K562 (cell line): Measurements from ENCODE around the gene MTFR2. TPM values are rescaled to one million over a fixed set of nuclear protein-coding genes. Genes with fewer than 3 reads are reported as not detected.

Experiments used
- ARID2 ChIP-seq: fragments of 450-650 bp; IDR thresholded peaks from 2 replicates; pipeline ENCODE4 v1.6.1; 2017; ENCODE audit warnings: antibody characterized with exemption, mild to moderate bottlenecking
- CREB5 ChIP-seq: fragments of 250-450 bp; sonication (Bioruptor Pico); IDR thresholded peaks from 2 replicates; pipeline ENCODE4 v1.5.0; 2020; ENCODE audit warnings: mild to moderate bottlenecking
- ELF4 ChIP-seq: fragments of 450-650 bp; formaldehyde crosslinking; IDR thresholded peaks from 2 replicates; pipeline ENCODE4 v1.4.0; 2022; ENCODE audit warnings: missing genetic modification characterization
- ERF ChIP-seq: fragments of 450-650 bp; formaldehyde crosslinking; IDR thresholded peaks from 2 replicates; pipeline ENCODE4 v1.4.0; 2020; ENCODE audit warnings: mild to moderate bottlenecking, mixed read lengths
- HEY1 ChIP-seq: fragments of 250-450 bp; sonication (Bioruptor Pico); IDR thresholded peaks from 2 replicates; pipeline ENCODE4 v1.5.0; 2020; ENCODE audit warnings: mild to moderate bottlenecking, moderate library complexity, borderline replicate concordance
- MNT ChIP-seq, 2 experiments: fragments of 450-650 bp; conservative IDR thresholded peaks; 2 replicates each; pipeline ENCODE4 v1.6.1; 2017; ENCODE audit warnings: mild to moderate bottlenecking in 2 of 2, moderate library complexity in 2 of 2
- PHTF2 ChIP-seq: fragments of 250-450 bp; sonication (Bioruptor Pico); IDR thresholded peaks from 2 replicates; pipeline ENCODE4 v1.5.0; 2021; ENCODE audit warnings: mild to moderate bottlenecking
- PRMT5 ChIP-seq: sonication (generic); formaldehyde crosslinking; IDR thresholded peaks from 2 replicates; pipeline ENCODE4 v1.5.0; 2020; ENCODE audit warnings: missing genetic modification reagents
- SREBF2 ChIP-seq: sonication (generic); formaldehyde crosslinking; IDR thresholded peaks from 2 replicates; pipeline ENCODE4 v1.4.0; 2020; ENCODE audit warnings: mild to moderate bottlenecking, missing genetic modification reagents
- TFAP4 ChIP-seq: sonication (generic); formaldehyde crosslinking; IDR thresholded peaks from 2 replicates; pipeline ENCODE4 v1.8.0; 2022; ENCODE audit warnings: missing genetic modification reagents, mild to moderate bottlenecking, moderate library complexity, borderline replicate concordance
- ZBTB40 ChIP-seq, 2 experiments: fragments of 450-650 bp in 1 of 2; sonication (generic) in 1 of 2; formaldehyde crosslinking in 1 of 2; IDR thresholded peaks; 2 replicates each; pipeline versions ENCODE4 v1.7.1 to v1.9.0; 2016 to 2022; ENCODE audit warnings: inconsistent platforms in 1 of 2, mild to moderate bottlenecking in 1 of 2, missing genetic modification reagents in 1 of 2
- ZKSCAN1 ChIP-seq: fragments of 150-350 bp; IDR thresholded peaks from 2 replicates; pipeline ENCODE4 v1.6.1; 2016; ENCODE audit warnings: low read depth, low read length
- ZNF217 ChIP-seq: sonication (generic); formaldehyde crosslinking; IDR thresholded peaks from 2 replicates; pipeline ENCODE4 v1.8.0; 2022; ENCODE audit warnings: mild to moderate bottlenecking, missing genetic modification reagents
- ZNF778 ChIP-seq: fragments of 450-650 bp; formaldehyde crosslinking; IDR thresholded peaks from 2 replicates; pipeline ENCODE4 v1.4.0; 2020; ENCODE audit warnings: mild to moderate bottlenecking, moderate library complexity
- polyA plus RNA-seq, 8 experiments: library from polyadenylated mRNA; depleted of rRNA in 4 of 8; stranded (reverse) in 5 of 8; unstranded in 3 of 8; fragments of >200 nt; fragmentation: Nextera tagmentation in 2 of 8; fragmentation: Illumina TruSeq in 1 of 8; extraction: Ambion mirVana in 2 of 8; extraction: Trizol in 1 of 8; gene quantifications; 2 replicates each; pipeline versions ENCODE4 v1.2.1 to v1.2.3, GENCODE V29; 2011 to 2014; ENCODE audit warnings: inconsistent platforms in 1 of 8, missing spikeins in 1 of 8
- total RNA-seq, 7 experiments: library from RNA; depleted of rRNA in 6 of 7; stranded (reverse); fragments of >200 nt in 6 of 7; fragmentation: Illumina TruSeq in 2 of 7; extraction: Trizol in 2 of 7; gene quantifications; 2 replicates each; pipeline versions ENCODE4 v1.2.1 to v1.2.3, GENCODE V29; 2011 to 2021; ENCODE audit warnings: low replicate concordance in 1 of 7

The MTFR2 gene
- total and polyA plus RNA-seq, 9 of the 15 experiments (the other 6 are each of a cell fraction or from before 2014, with no cell fraction given): 10.1 to 63.3 (median 45.9) TPM

- TF ChIP-seq ZKSCAN1: no peak; the same call in 1 of the 2 replicates
- no peak for TF ChIP-seq ELF4 (CRISPR knock-in tag)
- no peak for TF ChIP-seq ZBTB40 (IDR thresholded peaks at IDR 0.05)
- no peak for TF ChIP-seq ZBTB40 (CRISPR knock-in tag; IDR thresholded peaks at IDR 0.05)
- TF ChIP-seq PHTF2 (CRISPR knock-in tag): no peak
- no peak for TF ChIP-seq ERF
- TF ChIP-seq PRMT5 (CRISPR knock-in tag): no peak
- no peak for TF ChIP-seq SREBF2
- TF ChIP-seq TFAP4 (CRISPR knock-in tag): peak; percentile 68
- TF ChIP-seq MNT (conservative IDR thresholded peaks at IDR 0.05): peak in 1 of 2 experiments; percentile 33; a peak in 1 of 4 replicates
- no peak for TF ChIP-seq ZNF217 (CRISPR knock-in tag)
- no peak for TF ChIP-seq HEY1 (CRISPR knock-in tag)
- TF ChIP-seq ZNF778: no peak
- TF ChIP-seq CREB5 (CRISPR knock-in tag): no peak
- no peak; the same call in 1 of the 2 replicates for TF ChIP-seq ARID2
Measured at GRCh38 chr6:136288566-136289326, 38.6 kb upstream of the MTFR2 start (continued).
